Ovary (tissue), 3 donors: Measurements from ENCODE around the gene C6orf132.

Source experiments
- CTCF ChIP-seq, 3 donors: fragments of 450-650 bp in 2 of 3; fragments of 200-600 bp in 1 of 3; IDR thresholded peaks; one replicate each; pipeline versions ENCODE4 v1.5.1 to v1.8.0; 2016 to 2022; ENCODE audit warnings: antibody characterized with exemption in 3 of 3, mild to moderate bottlenecking in 1 of 3
- POLR2A ChIP-seq: fragments of 450-650 bp; IDR thresholded peaks from one replicate; pipeline ENCODE4 v1.6.1; 2017; ENCODE audit warnings: antibody characterized with exemption, mild to moderate bottlenecking, moderate library complexity
- donor health status: DM: no; HTN: no; CAD: no.

- TF ChIP-seq CTCF (IDR thresholded peaks at IDR 0.05) (no peak), POLR2A (no peak)
Measured at GRCh38 chr6:42156638-42157037, 14.2 kb upstream of the C6orf132 start.
